OCI-LY3 (cell line): Measurements from ENCODE around the gene KIF3B.
A peak's percentile ranks its signal among the peaks of the same experiment; 100 is the strongest.
"Not testable (repeated sequence)": the region's sequence is repeated elsewhere in the genome, so short reads cannot be mapped to it uniquely, and the experiment has no call there.

Source experiments
- H2AFZ ChIP-seq: fragments of 200-600, 300-600 bp; shearing (Covaris generic); 2 replicates; pipeline ENCODE4 v1.6.0; 2014; ENCODE audit warnings: antibody characterized with exemption, low read depth, low read length
- H3K27ac ChIP-seq: fragments of 200-600, 300-600 bp; sonication (generic); 2 replicates; pipeline ENCODE4 v1.5.1; 2014; ENCODE audit warnings: mild to moderate bottlenecking, low read length, moderate library complexity, mixed read lengths
- H3K27me3 ChIP-seq: fragments of 200-600, 300-600 bp; sonication (generic); 2 replicates; pipeline ENCODE4 v1.6.1; 2014; ENCODE audit warnings: low read depth, low read length, mixed read lengths
- H3K36me3 ChIP-seq: fragments of 200-600, 300-600 bp; sonication (generic); replicated peaks from 2 replicates; pipeline ENCODE3; 2014; ENCODE audit warnings: low read depth, low read length, mixed read lengths
- H3K4me1 ChIP-seq: fragments of 300-600, 200-600 bp; sonication (generic); 2 replicates; pipeline ENCODE4 v1.6.1; 2014; ENCODE audit warnings: low read length, mixed read lengths
- H3K4me2 ChIP-seq: fragments of 200-600, 300-600 bp; sonication (generic); 2 replicates; pipeline ENCODE4 v1.6.1; 2014; ENCODE audit warnings: low read length, mixed read lengths
- H3K4me3 ChIP-seq: fragments of 300-600, 200-600 bp; sonication (generic); 2 replicates; pipeline ENCODE4 v1.5.1; 2014; ENCODE audit warnings: antibody characterized with exemption, mild to moderate bottlenecking, low read length, moderate library complexity
- H3K79me2 ChIP-seq: fragments of 300-600, 200-600 bp; shearing (Covaris generic); 2 replicates; pipeline ENCODE4 v1.6.1; 2014; ENCODE audit warnings: mild to moderate bottlenecking, low read length, mixed read lengths
- H3K9ac ChIP-seq: fragments of 300-600, 200-600 bp; shearing (Covaris generic); 2 replicates; pipeline ENCODE4 v1.6.0; 2014; ENCODE audit warnings: mild to moderate bottlenecking, low read length, moderate library complexity
- H3K9me3 ChIP-seq: fragments of 200-600, 300-600 bp; shearing (Covaris generic); 2 replicates; pipeline ENCODE4 v1.6.1; 2014; ENCODE audit warnings: low read length, mixed read lengths; ENCODE audit not compliant: insufficient read depth
- H4K20me1 ChIP-seq: fragments of 200-600, 300-600 bp; sonication (generic); 2 replicates; pipeline ENCODE4 v1.6.1; 2016; ENCODE audit warnings: low read length, mixed read lengths; ENCODE audit not compliant: insufficient read depth
- CTCF ChIP-seq: fragments of 200-600, 300-600 bp; sonication (generic); IDR thresholded peaks from 2 replicates; pipeline ENCODE4 v1.5.1; 2014; ENCODE audit warnings: antibody characterized with exemption, low read length, low read depth
- EZH2phosphoT487 ChIP-seq: fragments of 200-600 bp; shearing (Covaris generic); IDR thresholded peaks from 2 replicates; pipeline ENCODE4 v1.6.1; 2018; ENCODE audit warnings: antibody characterized with exemption, mixed run types, low read depth

Gene KIF3B

GRCh38 chr20:32355417-32355841 lies 78.0 kb downstream of the KIF3B start:
- H3K36me3 ChIP-seq = peaks cover 12% of the 10 kb centered on the region
- no peaks in the 10 kb centered on the region for H3K27me3 ChIP-seq
- peak overlapping the region; percentile 92 for H3K4me2 ChIP-seq
- peaks cover 54% of the 10 kb centered on the region for H3K4me1 ChIP-seq
- H2AFZ ChIP-seq = no peak overlapping the region
- TF ChIP-seq EZH2phosphoT487 = no peak
- TF ChIP-seq CTCF = no peak
- H3K27ac ChIP-seq = peak overlapping the region; percentile 95
- H3K79me2 ChIP-seq = peaks cover 22% of the 10 kb centered on the region
- H3K4me3 ChIP-seq = peak overlapping the region; percentile 91
- no peaks in the 10 kb centered on the region for H3K9me3 ChIP-seq
- peaks cover 13% of the 10 kb centered on the region for H4K20me1 ChIP-seq
- H3K9ac ChIP-seq = peak overlapping the region; percentile 92

- Histone ChIP-seq H4K20me1 (peaks cover 20% of the 10 kb centered on the region), H3K4me3 (peak overlapping the region; percentile 91), H3K27ac (peak overlapping the region; percentile 95), H3K36me3 (peaks cover 18% of the 10 kb centered on the region), H3K9ac (peak overlapping the region; percentile 92), H3K4me1 (peaks cover 60% of the 10 kb centered on the region), H3K4me2 (peak overlapping the region; percentile 92), H3K79me2 (peaks cover 28% of the 10 kb centered on the region)
- H2AFZ ChIP-seq, H3K9me3 ChIP-seq, H3K27me3 ChIP-seq: not testable (repeated sequence)
Measured at GRCh38 chr20:32355907-32356621, 78.6 kb downstream of the KIF3B start.

- Histone ChIP-seq H3K9ac (peak overlapping the region; percentile 92), H3K4me2 (peak overlapping the region; percentile 92), H3K27me3 (no peaks in the 10 kb centered on the region), H3K4me3 (peak overlapping the region; percentile 91), H2AFZ (no peak overlapping the region), H3K36me3 (peaks cover 19% of the 10 kb centered on the region), H3K27ac (peak overlapping the region; percentile 95), H3K4me1 (peaks cover 63% of the 10 kb centered on the region), H3K79me2 (peaks cover 35% of the 10 kb centered on the region), H3K9me3 (no peaks in the 10 kb centered on the region), H4K20me1 (peaks cover 26% of the 10 kb centered on the region)
- TF ChIP-seq EZH2phosphoT487 (no peak), CTCF (no peak)
Measured at GRCh38 chr20:32356622-32357374, 79.3 kb downstream of the KIF3B start.

- peak overlapping the region; percentile 95 for H3K27ac ChIP-seq
- no peaks in the 10 kb centered on the region for H3K27me3 ChIP-seq
- peak overlapping the region; percentile 92 for H3K4me2 ChIP-seq
- peaks cover 64% of the 10 kb centered on the region for H3K4me1 ChIP-seq
- H3K9me3 ChIP-seq = no peaks in the 10 kb centered on the region
- H3K4me3 ChIP-seq = peak overlapping the region; percentile 91
- no peak overlapping the region for H2AFZ ChIP-seq
- H3K79me2 ChIP-seq = peaks cover 42% of the 10 kb centered on the region
- H3K9ac ChIP-seq = peak overlapping the region; percentile 92
- TF ChIP-seq EZH2phosphoT487 = no peak
- TF ChIP-seq CTCF = no peak
- H4K20me1 ChIP-seq = peaks cover 32% of the 10 kb centered on the region
- peaks cover 22% of the 10 kb centered on the region for H3K36me3 ChIP-seq
Measured at GRCh38 chr20:32357375-32357868, 80.0 kb downstream of the KIF3B start.
